Lung microvascular endothelial cell (primary cell): ENCODE results near the gene CD300A. TPM values are rescaled to one million over a fixed set of nuclear protein-coding genes. Genes with fewer than 3 reads are reported as not detected.
A peak's percentile ranks its signal among the peaks of the same experiment; 100 is the strongest.
"Not testable (repeated sequence)": the region's sequence is repeated elsewhere in the genome, so short reads cannot be mapped to it uniquely, and the experiment has no call there.

Experiments used
- DNase-seq, 2 donors: peaks; one replicate each; pipeline versions ENCODE4 v3.0.0 to v3.0.0-alpha.2; 2010; ENCODE audit warnings: low read depth in 2 of 2
- total RNA-seq: library from RNA; depleted of rRNA; stranded (reverse); fragments of >200 nt; gene quantifications from 2 replicates; pipeline ENCODE4 v1.2.1, GENCODE V29; 2014

Gene CD300A
- total RNA-seq, 1 donor from 2014 or later: not detected

DNA sequence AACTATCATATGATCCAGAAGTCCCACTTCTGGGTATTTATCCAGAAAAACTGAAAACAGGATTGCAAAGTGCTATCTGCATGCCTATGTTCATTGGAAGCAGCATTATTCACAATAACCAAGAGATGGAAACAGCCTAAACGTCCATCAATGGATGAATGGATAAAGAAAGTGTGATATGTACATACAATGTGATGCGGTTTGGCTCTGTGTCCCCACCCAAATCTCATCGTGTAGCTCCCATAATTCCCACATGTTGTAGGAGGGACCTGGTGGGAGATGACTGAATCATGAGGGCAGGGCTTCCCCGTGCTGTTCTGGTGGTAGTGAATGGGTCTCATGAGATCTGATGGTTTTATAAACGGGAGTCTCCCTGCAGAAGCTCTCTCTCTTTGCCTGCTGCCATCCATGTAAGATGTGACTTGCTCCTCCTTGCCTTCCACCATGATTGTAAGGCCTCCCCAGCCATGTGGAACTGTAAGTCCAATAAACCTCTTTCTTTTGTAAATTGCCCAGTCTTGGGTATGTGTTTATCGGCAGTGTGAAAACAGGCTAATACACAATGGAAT lies 52.1 kb downstream of the CD300A start:
- not testable (repeated sequence) for DNase-seq

DNA sequence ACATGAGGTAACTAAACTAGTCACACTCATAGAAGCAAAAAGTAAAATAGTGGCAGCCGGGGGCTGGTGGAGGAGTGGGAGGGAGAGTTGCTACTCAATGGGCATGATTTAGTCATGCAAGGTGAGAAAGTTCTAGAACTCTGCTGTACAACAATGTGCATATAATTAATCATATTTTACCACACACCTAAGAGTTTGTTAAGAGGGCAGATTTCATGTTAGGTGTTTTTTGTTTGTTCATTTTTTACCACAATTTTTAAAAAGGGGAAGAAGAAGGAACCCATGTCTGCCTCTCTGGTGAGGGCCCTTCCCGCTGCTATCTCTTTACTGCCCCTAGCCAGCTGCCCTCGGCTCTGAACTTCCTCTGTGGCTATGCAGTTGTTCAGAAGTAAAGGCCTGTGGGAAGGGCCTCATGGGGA lies 53.6 kb downstream of the CD300A start:
- no peak for DNase-seq

DNA sequence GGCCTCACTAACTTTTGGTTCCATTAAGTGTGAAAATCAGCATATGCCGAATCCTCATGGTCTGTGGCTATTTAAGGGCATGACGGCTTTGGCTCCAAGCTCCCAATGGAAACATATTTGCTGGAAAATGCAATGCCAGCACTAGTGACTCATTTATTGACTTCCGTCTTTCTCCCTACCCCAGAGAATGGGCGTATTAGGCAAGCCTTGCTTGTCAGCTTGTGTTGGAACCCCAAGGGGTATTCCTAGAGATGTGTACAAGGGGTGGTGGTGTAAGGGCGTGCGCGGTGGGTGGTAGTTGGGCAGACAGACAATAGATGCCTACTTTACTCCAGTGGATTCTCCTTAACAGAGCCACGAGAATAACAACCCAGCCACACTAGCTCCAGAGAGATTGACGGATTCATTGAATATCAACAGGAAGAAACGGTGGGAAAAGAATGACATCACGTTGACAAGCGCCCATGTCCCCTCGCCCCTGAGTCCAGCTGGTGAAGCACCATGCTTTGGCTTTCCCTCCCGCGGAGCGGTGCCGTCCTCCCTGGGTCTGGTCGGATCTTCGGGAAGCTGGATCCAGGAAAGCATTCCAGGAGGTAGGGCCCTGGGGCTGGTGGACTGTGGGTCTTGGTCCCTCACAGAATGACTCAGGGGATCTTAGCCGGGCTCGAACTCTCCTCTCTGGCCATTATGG lies 54.5 kb downstream of the CD300A start:
- peak in 1 of 2 donors; percentile 61 for DNase-seq

DNA sequence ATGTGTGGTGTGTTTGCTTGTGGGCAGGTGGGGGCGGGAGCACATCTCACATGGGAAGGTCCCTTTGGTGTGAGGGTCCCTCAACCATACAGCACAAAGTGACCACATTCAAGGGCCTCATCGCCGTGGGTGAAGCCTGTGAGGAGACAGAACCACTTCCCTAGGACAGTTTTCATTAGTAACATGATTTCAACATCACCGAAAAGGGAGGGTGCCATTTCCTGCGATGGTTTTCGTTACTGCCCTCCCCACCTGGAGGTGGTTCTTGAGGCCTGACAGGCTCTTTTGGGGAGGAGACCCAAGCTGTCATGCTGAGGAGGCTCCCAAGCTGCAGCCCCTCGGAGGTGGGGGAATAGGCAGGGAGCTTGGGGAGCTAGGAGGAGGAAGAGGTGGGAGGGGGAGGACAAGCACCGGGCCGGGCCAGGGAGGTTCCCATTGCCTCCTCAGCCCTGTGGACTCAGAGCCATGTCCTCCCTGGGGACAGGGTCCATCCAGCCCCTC lies 55.3 kb downstream of the CD300A start:
- no peak for DNase-seq

DNA sequence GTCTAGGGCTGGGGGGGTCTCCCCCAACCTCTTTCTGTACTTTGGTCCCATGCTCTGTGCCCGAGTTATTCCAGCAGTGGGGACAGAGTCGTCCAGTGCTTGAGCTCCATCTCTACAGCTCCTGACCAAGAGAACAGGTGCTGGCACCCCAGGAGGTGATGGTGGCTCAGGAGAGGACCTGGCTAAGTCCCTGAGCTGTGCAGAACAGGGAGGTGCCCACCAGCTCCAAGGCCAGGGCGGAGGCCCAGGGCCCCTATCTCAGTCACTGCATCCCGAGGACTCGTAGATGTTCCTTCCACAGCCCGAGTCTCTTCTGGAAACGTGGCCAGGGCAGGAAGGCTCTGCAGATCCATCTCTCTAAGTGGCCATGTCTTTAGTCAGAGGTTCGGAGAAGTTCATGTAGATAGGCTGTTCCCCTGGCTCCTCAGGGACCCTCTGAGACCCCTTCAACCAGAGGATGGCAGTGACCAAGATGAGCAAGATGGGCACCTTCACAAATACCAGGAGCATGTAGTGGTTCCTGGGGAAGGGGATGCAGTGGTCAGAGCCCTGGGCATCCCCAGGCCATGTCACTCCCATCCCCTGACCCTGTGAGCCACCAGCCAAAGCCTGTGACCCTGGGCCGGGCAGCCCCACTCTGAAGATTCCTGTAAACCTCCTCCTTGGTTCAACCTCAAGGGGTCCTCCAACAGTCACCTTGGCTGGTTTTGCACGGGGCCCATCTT lies 56.1 kb downstream of the CD300A start:
- no peak for DNase-seq

DNA sequence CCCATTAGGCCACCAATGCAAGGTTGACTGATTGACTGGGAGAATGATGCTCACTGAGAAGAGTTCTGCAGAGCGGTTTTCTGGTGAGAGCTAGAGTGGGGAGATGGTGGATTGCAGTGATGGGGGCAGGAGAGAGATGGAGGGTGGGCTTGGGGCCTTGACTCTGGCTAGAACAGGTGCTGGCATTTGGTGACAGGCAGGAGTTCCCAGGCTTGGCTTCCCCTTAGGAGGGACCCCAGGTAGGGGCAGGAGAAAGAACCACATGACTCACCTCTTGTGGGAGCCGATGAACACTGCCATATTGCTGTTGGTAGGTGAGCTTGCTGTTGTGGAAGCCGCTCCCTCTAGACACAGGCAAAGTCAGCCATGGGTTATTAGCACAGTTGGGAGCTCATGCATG lies 56.9 kb downstream of the CD300A start:
- DNase-seq: no peak

DNA sequence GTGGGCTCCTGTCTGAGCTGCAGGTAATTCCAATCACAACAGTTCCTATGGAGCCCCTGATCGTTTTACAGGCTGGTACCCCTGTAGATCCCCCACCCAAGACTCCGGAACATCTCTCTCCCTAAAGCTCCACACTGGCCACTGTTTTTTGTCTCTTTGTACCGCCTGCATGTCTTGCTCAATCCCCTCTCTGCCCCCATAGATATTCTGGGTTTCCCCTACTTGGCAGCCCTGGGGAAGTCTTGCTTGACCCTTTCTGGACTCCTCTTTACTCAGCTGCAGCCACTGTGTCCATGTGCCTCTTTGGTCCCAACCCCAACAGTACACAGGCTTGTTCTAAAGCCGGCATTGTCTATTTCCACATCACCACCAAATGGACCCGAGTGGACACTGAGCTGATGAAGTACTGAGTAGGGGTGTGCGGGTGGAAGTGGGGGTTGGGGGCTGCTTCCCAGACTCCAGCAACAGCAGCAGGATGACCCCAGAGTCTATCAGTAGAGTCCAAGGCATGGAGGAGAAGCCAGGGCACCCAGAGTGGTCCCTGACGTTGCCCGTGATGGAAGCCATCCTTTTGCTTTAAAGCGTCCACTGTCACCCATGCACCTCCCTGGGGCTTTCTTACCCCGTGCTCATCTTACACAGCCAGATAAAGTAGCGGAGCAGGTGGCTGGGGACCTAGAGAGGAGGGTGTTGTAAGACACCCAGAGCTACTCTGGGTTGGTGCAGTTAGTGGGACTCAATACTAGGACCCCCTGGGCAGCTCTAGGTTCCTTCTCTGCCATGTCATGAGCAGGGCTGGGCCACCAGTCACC lies 58.4 kb downstream of the CD300A start:
- DNase-seq: no peak

DNA sequence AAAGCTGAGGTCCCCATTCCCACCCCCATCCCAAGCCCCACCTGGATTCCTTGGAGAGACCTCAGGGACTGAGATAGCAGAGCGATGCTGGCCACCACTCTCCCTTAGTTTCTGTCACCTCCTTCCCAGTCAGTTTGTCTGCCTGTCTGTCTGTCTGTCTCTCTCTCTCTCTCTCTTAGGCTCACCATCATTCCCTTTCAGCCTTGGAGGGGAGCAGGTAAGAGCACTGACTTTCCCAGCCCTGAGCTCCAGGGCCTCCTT lies 59.0 kb downstream of the CD300A start:
- DNase-seq: no peak

DNA sequence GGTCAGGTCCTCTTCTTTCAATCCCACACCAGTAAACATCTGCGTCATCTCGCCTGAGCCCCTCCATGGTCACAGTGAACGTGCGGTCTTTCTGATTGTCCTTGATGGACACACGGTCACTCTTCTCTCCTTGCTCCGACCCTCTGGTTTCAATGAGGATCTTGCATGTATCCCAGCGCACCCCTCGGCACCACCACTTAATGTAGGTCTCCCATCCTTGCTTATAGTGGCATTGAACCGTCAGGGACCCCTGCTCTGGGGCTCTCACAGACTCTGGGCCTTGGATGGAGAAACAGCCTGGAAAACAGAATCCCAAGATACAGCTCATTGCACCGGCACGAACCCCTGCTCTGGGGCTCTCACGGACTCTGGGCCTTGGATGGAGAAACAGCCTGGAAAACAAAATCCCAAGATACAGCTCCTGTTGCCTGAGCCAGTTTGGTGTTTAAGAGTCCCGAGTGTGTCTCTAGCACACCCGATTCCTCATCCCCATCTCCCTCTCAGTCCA lies 59.4 kb downstream of the CD300A start:
- DNase-seq: no peak

DNA sequence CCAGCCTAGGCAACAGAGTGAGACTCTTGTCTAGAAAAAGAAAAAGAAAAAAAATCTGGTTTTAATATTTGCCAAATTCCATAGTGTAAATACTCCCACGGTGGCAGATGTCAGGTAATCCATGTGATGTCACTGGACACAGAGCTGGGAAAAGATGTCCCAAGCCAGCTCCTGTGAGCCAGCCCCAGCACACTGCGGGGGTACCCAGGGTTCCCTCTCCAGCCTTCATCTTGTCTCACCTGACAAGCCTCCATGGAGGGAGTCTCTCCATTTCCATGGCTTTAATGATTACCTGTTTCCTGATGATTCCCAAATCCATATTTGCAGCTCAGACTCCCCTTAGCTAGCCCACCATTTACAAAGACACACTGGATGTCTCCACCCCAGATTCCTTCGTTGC lies 60.2 kb downstream of the CD300A start:
- no peak for DNase-seq

DNA sequence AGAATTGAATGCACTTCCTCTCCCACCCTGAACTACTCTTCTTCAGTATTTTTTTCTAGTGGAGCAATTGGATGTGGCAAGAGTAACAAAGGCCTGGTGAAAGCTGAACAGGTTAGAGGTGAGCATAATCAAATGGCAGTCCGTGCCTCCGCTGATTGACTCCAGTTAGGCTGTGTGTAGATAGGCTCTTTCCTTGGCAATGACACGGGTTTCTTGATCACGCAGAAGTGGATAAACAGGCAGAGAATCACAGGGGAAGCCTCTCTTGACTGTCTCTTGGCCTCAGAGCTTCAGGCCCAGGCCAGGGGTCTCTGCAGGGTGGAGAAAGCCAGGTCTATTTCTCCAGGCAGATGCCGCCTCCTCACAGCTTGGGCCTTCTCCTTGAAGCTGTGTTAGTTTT lies 60.6 kb downstream of the CD300A start:
- DNase-seq: no peak

DNA sequence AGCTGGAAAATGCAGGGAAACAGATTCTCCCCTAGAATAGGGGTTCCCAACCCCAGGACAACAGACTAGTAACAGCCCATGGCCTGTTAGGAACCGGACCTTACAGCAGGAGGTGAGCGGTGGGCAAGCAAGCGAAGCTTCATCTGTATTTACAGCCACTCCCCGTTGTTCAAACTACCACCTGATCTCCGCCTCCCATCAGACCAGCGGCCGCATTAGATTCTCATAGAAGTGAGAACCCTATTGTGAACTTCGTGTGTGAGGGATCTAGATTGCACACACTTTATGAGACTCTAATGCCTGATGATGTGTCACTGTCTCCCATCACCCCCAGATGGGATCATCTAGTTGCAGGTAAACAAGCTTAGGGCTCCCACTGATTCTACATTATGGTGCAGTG lies 61.3 kb downstream of the CD300A start:
- no peak for DNase-seq

DNA sequence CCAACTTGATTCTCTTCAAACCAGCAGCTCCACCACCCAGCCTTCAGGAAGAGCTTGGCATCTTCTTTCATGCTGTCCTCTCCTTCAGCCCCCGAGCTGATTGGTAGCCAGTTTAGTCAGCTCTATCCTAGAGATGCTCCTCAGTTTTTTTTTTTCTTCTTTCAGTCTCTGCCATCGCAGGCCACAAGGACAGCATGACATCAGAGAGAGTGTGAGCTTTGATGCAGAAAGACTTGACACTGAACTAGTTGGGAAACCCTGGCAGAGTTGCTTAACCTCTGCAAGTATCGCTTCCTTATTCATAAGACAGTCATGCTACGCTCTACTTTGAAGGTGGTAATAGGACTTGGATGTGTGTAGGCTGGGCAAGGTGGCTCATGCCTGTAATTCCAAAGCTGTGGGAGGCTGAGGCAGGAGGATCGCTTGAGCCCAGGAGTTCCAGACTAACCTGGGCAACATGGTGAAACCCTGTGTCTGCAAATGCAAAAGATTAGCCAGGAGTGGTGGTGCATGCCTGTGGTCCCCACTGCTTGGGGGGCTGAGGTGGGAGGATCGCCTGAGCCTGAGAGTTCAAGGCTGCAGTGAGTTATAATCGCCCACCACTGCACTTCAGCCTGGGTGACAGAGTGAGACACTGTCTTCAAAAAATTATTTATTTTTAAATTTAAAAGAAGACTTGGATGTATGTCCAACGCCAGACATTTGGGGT lies 62.2 kb downstream of the CD300A start:
- no peak for DNase-seq

DNA sequence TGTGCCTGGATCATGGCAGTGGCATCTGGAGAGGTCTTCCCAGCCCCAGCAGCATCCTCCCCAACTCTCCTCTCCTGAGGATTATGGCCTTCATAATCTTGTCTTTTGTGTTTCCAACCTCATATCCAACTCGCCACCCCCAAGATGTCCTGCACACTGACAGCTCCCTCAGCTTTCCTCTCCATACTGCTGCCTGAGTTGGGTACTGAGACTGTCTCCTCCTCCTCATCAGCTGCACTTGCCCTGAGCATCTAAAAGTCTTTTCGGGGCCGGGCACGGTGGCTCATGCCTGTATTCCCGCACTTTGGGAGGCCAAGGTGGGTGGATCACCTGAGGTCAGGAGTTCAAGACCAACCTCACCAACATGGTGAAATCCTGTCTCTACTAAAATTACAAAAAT lies 62.8 kb downstream of the CD300A start:
- DNase-seq: no peak

DNA sequence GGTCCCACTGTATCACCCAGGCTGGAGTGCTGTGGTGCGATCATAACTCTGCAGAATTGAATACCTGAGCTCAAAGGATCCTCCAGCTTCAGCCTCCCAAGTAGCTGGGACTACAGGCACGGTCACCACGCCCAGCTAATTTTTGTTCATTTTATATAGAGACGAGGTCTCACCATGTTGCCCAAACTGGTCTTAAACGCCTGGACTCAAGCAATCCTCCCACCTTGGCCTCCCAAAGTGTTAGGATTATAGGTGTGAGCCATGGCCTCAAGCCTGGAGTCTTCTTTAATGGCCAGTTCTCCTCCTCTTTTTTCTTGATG lies 64.4 kb downstream of the CD300A start:
- no peak for DNase-seq

DNA sequence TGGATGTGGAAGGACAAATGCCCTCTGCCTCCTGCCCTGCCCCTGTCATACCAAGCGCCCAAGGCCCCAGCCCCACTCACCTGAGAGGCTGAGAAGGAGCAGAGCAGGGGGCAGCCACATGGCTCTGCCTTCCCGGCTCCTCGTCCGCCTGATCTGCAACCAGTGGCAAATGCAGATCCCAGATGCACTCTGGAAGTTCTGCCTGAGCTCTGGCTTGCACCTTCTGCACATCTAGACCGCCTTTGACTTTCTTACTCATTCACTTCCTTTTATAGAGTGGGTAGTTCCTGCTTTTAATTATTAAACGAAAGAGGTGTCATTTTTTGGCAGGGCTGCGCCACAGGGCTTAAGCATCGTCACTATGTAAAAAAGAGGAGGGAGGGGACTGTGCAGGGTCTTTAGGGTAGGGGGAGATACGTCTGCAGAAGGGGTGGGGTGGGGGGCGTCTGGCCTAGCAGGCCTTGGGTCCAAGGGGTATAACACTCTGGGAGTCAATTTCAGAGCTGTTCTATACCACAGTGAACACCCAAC lies 64.9 kb downstream of the CD300A start, which contains the start of gene CD300LB:
Gene CD300LB (minus strand): TSS at position 245 of the 531 bp plus-strand sequence. CDS start 125 bp downstream, at position 120.
- DNase-seq: no peak

DNA sequence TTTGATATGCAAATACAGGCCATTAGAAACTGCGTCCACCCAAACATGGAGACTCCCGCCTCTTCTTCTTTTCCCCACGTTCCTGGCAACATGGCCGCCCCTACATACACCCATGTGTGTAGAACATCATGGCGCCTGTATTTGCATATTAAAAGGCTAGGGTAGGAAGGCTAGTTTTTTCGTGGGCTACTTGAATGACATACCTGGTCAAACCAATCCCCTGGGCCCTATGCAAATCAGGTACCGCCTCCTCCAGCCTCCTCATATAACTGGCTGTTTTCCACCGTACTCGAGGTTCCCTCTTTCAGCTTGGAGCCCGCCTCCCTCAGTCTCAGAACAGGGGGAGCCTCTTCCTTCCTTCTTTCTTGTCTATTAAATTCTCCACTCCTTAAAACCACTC lies 65.7 kb downstream of the CD300A start:
- DNase-seq: no peak
